IPS DF 4.7 (cell line): Measurements from ENCODE around the gene DCST2.

Experiments
- DNase-seq: peaks from one replicate; pipeline ENCODE4 v3.0.0-alpha.2; 2013; ENCODE audit warnings: low spot score; ENCODE audit errors: extremely low read depth

DCST2 gene

GRCh38 chr1:155033524-155033923 is at the start of gene DCST2, which contains the start of gene DCST1:
Gene DCST2, minus strand, starts transcription at chr1:155033781. Its CDS starts 80 bp downstream, at chr1:155033701.
Gene DCST1, plus strand, starts transcription at chr1:155033824. Its CDS starts 213 bp downstream, at chr1:155034037.
- DNase-seq, result no peak

- no peak for DNase-seq
Measured at GRCh38 chr1:155083052-155083541, 49.5 kb upstream of the DCST2 start.

GRCh38 chr1:155082301-155083051 is 48.9 kb upstream of the DCST2 start:
- DNase-seq, result no peak

GRCh38 chr1:155081472-155082300 is 48.1 kb upstream of the DCST2 start:
- DNase-seq, result no peak

- DNase-seq, result no peak
Measured at GRCh38 chr1:155080312-155081228, 47.0 kb upstream of the DCST2 start.

GRCh38 chr1:155079487-155080311 is 46.1 kb upstream of the DCST2 start:
- DNase-seq, result no peak

- no peak for DNase-seq
Measured at GRCh38 chr1:155079210-155079486, 45.6 kb upstream of the DCST2 start.

GRCh38 chr1:155078469-155079209 is 45.1 kb upstream of the DCST2 start, which contains the start of gene EFNA3:
Gene EFNA3, plus strand, starts transcription at chr1:155078837. Its CDS starts 105 bp downstream, at chr1:155078942.
- no peak for DNase-seq

- no peak for DNase-seq
Measured at GRCh38 chr1:155077758-155078445, 44.3 kb upstream of the DCST2 start.

GRCh38 chr1:155077346-155077745 is 43.8 kb upstream of the DCST2 start:
- DNase-seq, result no peak

- no peak for DNase-seq
Measured at GRCh38 chr1:155076371-155076770, 42.8 kb upstream of the DCST2 start.

GRCh38 chr1:155075535-155075934 is 42.0 kb upstream of the DCST2 start:
- no peak for DNase-seq

GRCh38 chr1:155073377-155074242 is 40.0 kb upstream of the DCST2 start:
- no peak for DNase-seq

- DNase-seq, result no peak
Measured at GRCh38 chr1:155072531-155073289, 39.1 kb upstream of the DCST2 start.

- DNase-seq, result no peak
Measured at GRCh38 chr1:155071701-155072100, 38.1 kb upstream of the DCST2 start.

- DNase-seq, result no peak
Measured at GRCh38 chr1:155070721-155071569, 37.4 kb upstream of the DCST2 start.
